ENCODE data around the gene PPP1R13B. TPM values are rescaled to one million over a fixed set of nuclear protein-coding genes. Genes with fewer than 3 reads are reported as not detected.

PPP1R13B gene
- total RNA-seq, 1 experiment from 2014 or later, result 19.0 TPM

- Histone ChIP-seq H3K36me3 (ENCODE audit: control insufficient read depth, insufficient read depth, low read length) (no peaks in the 10 kb centered on the region), H3K4me1 (ENCODE audit: control insufficient read depth, insufficient read depth, low read length) (peaks cover 11% of the 10 kb centered on the region), H3K4me3 (ENCODE audit: low read depth in 2 of 2, low read length in 2 of 2) (no peak overlapping the region), H3K27me3 (ENCODE audit: control insufficient read depth, insufficient read depth, low read length) (no peaks in the 10 kb centered on the region), H3K9me3 (ENCODE audit: control insufficient read depth, insufficient read depth, low read depth, low read length) (no peaks in the 10 kb centered on the region), H3K27ac (ENCODE audit: low read length) (0 out of 2 replicates have a peak overlapping the region, but pooled peaks have one; percentile 21)
- no peak for TF ChIP-seq TCF7L2 (IDR thresholded peaks at IDR 0.05; ENCODE audit: low read depth, low read length)
- TF ChIP-seq SIN3A (IDR thresholded peaks at IDR 0.05; ENCODE audit: borderline replicate concordance, insufficient read depth, low read depth, low read length), result no peak
- TF ChIP-seq REST (IDR thresholded peaks at IDR 0.05; ENCODE audit: insufficient read depth in 1 of 2, low read depth in 2 of 2, low read length in 1 of 2), result no peak
- no peak for TF ChIP-seq POLR2AphosphoS5 (IDR thresholded peaks at IDR 0.05; ENCODE audit: low read depth, low read length)
- no peak for TF ChIP-seq CTCF (IDR thresholded peaks at IDR 0.05)
- POLR2A ChIA-PET, result interaction anchor here (0.6 to 0.7 kb wide), 2 partner anchors 108 to 340 kb away, joined by 3 to 4 read pairs; no protein-coding TSS in a partner anchor
- peak; percentile 63 for ATAC-seq
- CTCF ChIA-PET, result no interaction called here
- no peak for DNase-seq (ENCODE audit: low read depth, low spot score)
- in situ Hi-C loops (cut with HindIII; ENCODE audit: low pct_unique_long_range_greater_than_20kb, low sequenced_read_pairs) (no loop called here), intact Hi-C loops (cut with micrococcal nuclease; ENCODE audit: unreplicated experiment) (no loop called here)
- BruUV-seq (replicated peaks), result no TSS peak
Observed at GRCh38 chr14:103819503-103820307, 27.7 kb downstream of the PPP1R13B start.

- Histone ChIP-seq H3K4me1 (ENCODE audit: control insufficient read depth, insufficient read depth, low read length) (peaks cover 11% of the 10 kb centered on the region), H3K36me3 (ENCODE audit: control insufficient read depth, insufficient read depth, low read length) (no peaks in the 10 kb centered on the region), H3K27me3 (ENCODE audit: control insufficient read depth, insufficient read depth, low read length) (no peaks in the 10 kb centered on the region), H3K9me3 (ENCODE audit: control insufficient read depth, insufficient read depth, low read depth, low read length) (no peaks in the 10 kb centered on the region), H3K27ac (ENCODE audit: low read length) (no peak overlapping the region), H3K4me3 (ENCODE audit: low read depth in 2 of 2, low read length in 2 of 2) (no peak overlapping the region)
- ChIA-PET CTCF (interaction anchor here (0.6 kb wide), 1 partner anchor 182 kb away, joined by 3 read pairs; no protein-coding TSS in a partner anchor), POLR2A (no interaction called here)
- no peak for DNase-seq (ENCODE audit: low read depth, low spot score)
- no TSS peak for BruUV-seq (replicated peaks)
- in situ Hi-C loops (cut with HindIII; ENCODE audit: low pct_unique_long_range_greater_than_20kb, low sequenced_read_pairs) (no loop called here), intact Hi-C loops (cut with micrococcal nuclease; ENCODE audit: unreplicated experiment) (no loop called here)
- TF ChIP-seq SIN3A (IDR thresholded peaks at IDR 0.05; ENCODE audit: borderline replicate concordance, insufficient read depth, low read depth, low read length) (no peak), POLR2AphosphoS5 (IDR thresholded peaks at IDR 0.05; ENCODE audit: low read depth, low read length) (no peak), REST (IDR thresholded peaks at IDR 0.05; ENCODE audit: insufficient read depth in 1 of 2, low read depth in 2 of 2, low read length in 1 of 2) (no peak), TCF7L2 (IDR thresholded peaks at IDR 0.05; ENCODE audit: low read depth, low read length) (no peak), CTCF (IDR thresholded peaks at IDR 0.05) (no peak)
- no peak for ATAC-seq
Observed at GRCh38 chr14:103818870-103819269, 28.5 kb downstream of the PPP1R13B start.
